Placental epithelial cell (primary cell): ENCODE measurements around the gene PODXL. TPM values are rescaled to one million over a fixed set of nuclear protein-coding genes. Genes with fewer than 3 reads are reported as not detected.

Experiments used
- total RNA-seq: library from RNA; depleted of rRNA; stranded (reverse); fragments of >200 nt; gene quantifications from 2 replicates; pipeline ENCODE4 v1.2.3, GENCODE V29; 2012

Gene PODXL
- 3.1 and 6.6 TPM in 2 replicates for total RNA-seq

DNA sequence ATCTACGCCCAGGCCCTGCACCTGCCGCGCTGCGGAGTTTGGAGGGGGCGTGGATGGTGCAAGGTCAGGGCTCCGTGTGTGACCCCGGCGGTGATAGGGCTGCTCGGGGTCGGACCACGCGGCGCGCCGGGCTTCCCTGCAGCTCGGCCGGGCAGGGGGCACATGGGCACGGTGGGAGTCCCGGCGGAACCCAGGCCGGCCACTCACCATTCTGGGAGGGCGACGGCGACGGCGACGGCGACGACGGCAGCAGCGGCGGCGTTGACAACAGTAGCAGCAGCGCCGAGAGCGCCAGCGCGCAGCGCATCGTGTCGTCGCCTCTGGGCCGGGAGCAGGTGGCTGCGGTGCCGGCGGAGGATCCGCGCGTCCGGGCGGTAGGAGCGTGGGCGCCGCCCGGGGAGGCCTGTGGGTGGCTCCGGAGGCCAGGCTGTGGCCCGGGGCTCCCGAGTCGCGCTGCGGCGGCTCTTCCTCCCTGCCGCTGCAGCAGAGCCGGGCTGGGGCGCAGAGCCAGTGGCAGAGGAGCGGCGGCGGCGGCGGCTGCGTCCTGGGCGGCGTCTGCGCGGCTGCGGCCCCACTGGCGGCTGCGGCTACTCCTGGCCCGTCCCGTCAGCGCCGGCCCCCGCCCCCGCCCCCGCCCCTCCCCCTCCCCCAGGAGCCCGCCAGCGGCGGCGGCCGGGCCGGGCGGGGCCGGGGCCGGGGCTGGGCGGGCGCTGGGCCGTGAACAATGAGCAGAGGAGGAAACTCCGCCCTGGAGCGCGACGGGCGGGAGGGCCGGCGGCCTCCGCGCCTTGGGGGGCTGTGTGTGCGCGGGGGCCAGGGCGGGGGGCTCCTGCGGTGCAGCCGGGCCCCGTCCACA lies at the start of gene PODXL:
TSS of gene PODXL (minus strand) at position 576 of the 856 bp plus-strand sequence. CDS start at position 307, 269 bp downstream.

Other genes with a start within 250 kb of the PODXL start
- gene MKLN1, start 228.8 kb downstream of the PODXL start, total RNA-seq, result 25.9 and 29.0 TPM in 2 replicates